Activated CD4-positive, alpha-beta T cell treated with anti-CD3 and anti-CD28 coated beads for 4 hours (primary cell): ENCODE data around the gene IRF4.

Experiments used
- DNase-seq, 2 donors: peaks; one replicate each; pipeline ENCODE4 v3.0.0-alpha.2; 2020

Gene IRF4

GRCh38 chr6:353642-354614 lies 37.6 kb upstream of the IRF4 start:
- DNase-seq: no peak

- no peak for DNase-seq
Observed at GRCh38 chr6:354631-355280, 36.8 kb upstream of the IRF4 start.

GRCh38 chr6:355373-356208 lies 36.0 kb upstream of the IRF4 start:
- DNase-seq: no peak

- DNase-seq: no peak
Observed at GRCh38 chr6:356828-357251, 34.7 kb upstream of the IRF4 start.

GRCh38 chr6:357261-357790 lies 34.2 kb upstream of the IRF4 start:
- DNase-seq: no peak

- DNase-seq: no peak
Observed at GRCh38 chr6:357791-358341, 33.7 kb upstream of the IRF4 start.

- DNase-seq: no peak
Observed at GRCh38 chr6:358432-358831, 33.1 kb upstream of the IRF4 start.

GRCh38 chr6:358847-359246 lies 32.7 kb upstream of the IRF4 start:
- no peak for DNase-seq

GRCh38 chr6:359261-360035 lies 32.1 kb upstream of the IRF4 start:
- DNase-seq: no peak

GRCh38 chr6:360349-360748 lies 31.2 kb upstream of the IRF4 start:
- no peak for DNase-seq

- no peak for DNase-seq
Observed at GRCh38 chr6:360764-361373, 30.7 kb upstream of the IRF4 start.

- DNase-seq: no peak
Observed at GRCh38 chr6:361411-362132, 30.0 kb upstream of the IRF4 start.

- no peak for DNase-seq
Observed at GRCh38 chr6:362231-362923, 29.2 kb upstream of the IRF4 start.

- no peak for DNase-seq
Observed at GRCh38 chr6:362924-363249, 28.7 kb upstream of the IRF4 start.

- no peak for DNase-seq
Observed at GRCh38 chr6:363291-363690, 28.3 kb upstream of the IRF4 start.

GRCh38 chr6:363909-364308 lies 27.6 kb upstream of the IRF4 start:
- DNase-seq: no peak

GRCh38 chr6:364609-365540 lies 26.7 kb upstream of the IRF4 start:
- DNase-seq: no peak

GRCh38 chr6:365835-366234 lies 25.7 kb upstream of the IRF4 start:
- no peak for DNase-seq
